Panc1 (cell line): ENCODE measurements around the gene MYH7B. TPM values are rescaled to one million over a fixed set of nuclear protein-coding genes. Genes with fewer than 3 reads are reported as not detected.

Source experiments
- ATAC-seq: fragments of 200-7000 bp; cut with Tn5 transposase; 2 replicates; pipeline ENCODE4 v1.9.1; 2020; ENCODE audit warnings: mild to moderate bottlenecking, moderate library complexity
- BruUV-seq: library from RNA; stranded (reverse); fragments of 400-500 nt; replicated peaks from 2 replicates; lab custom pipeline; 2021; lab: Mats Ljungman, UMichigan
- CTCF ChIA-PET: fragments of 300-600 bp; sonication (Branson Sonifier 250); formaldehyde crosslinking; loops from one replicate; lab custom pipeline; 2022; ENCODE audit warnings: antibody characterized with exemption; lab: Charles Lee
- POLR2A ChIA-PET: fragments of 300-600 bp; sonication (Branson Sonifier 250); formaldehyde crosslinking; loops from one replicate; lab custom pipeline; 2022; ENCODE audit warnings: antibody characterized with exemption; lab: Charles Lee
- DNase-seq: peaks from one replicate; pipeline ENCODE4 v3.0.0-alpha.2; 2010; ENCODE audit warnings: low read depth, low spot score
- H3K27ac ChIP-seq: 2 replicates; pipeline ENCODE4 v1.5.1; 2011; ENCODE audit warnings: mild to moderate bottlenecking, low read length, inconsistent platforms
- H3K27me3 ChIP-seq: fragments of 200-500 bp; sonication (Bioruptor generic); 2 replicates; pipeline ENCODE4 v1.6.0; 2014; ENCODE audit warnings: low read length, inconsistent platforms; ENCODE audit not compliant: control insufficient read depth, insufficient read depth
- H3K36me3 ChIP-seq: fragments of 200-500 bp; sonication (Bioruptor generic); 2 replicates; pipeline ENCODE4 v1.5.1; 2014; ENCODE audit warnings: inconsistent platforms, mild to moderate bottlenecking, low read length, moderate library complexity; ENCODE audit not compliant: control insufficient read depth, insufficient read depth
- H3K4me1 ChIP-seq: 2 replicates; pipeline ENCODE4 v1.5.1; 2011; ENCODE audit warnings: inconsistent platforms, mild to moderate bottlenecking, low read length, moderate library complexity; ENCODE audit not compliant: control insufficient read depth, insufficient read depth
- H3K4me3 ChIP-seq, 2 experiments: 2 replicates each; pipeline ENCODE4 v1.5.1; 2011 to 2012; ENCODE audit warnings: low read depth in 2 of 2, low read length in 2 of 2, mild to moderate bottlenecking in 2 of 2, inconsistent platforms in 1 of 2, moderate library complexity in 1 of 2
- H3K9me3 ChIP-seq: fragments of 200-500 bp; sonication (Bioruptor generic); 2 replicates; pipeline ENCODE4 v1.5.1; 2014; ENCODE audit warnings: low read depth, mild to moderate bottlenecking, inconsistent platforms, low read length, moderate library complexity; ENCODE audit not compliant: control insufficient read depth, insufficient read depth
- POLR2AphosphoS5 ChIP-seq: IDR thresholded peaks from 2 replicates; pipeline ENCODE4 v1.6.1; 2012; ENCODE audit warnings: mild to moderate bottlenecking, low read depth, low read length, moderate library complexity
- SIN3A ChIP-seq: IDR thresholded peaks from 2 replicates; pipeline ENCODE4 v1.6.1; 2012; ENCODE audit warnings: low read depth, mild to moderate bottlenecking, low read length, moderate library complexity, borderline replicate concordance; ENCODE audit not compliant: insufficient read depth
- TCF7L2 ChIP-seq: IDR thresholded peaks from 2 replicates; pipeline ENCODE4 v1.6.1; 2011; ENCODE audit warnings: mild to moderate bottlenecking, low read depth, low read length, inconsistent platforms
- in situ Hi-C: cut with HindIII; loops from 2 replicates; pipeline ENCODE4 v1.10.0; 2016; ENCODE audit warnings: low sequenced_read_pairs, low pct_unique_long_range_greater_than_20kb
- intact Hi-C: fragments of 100-400 bp; cut with micrococcal nuclease; formaldehyde crosslinking; loops from one replicate; pipeline ENCODE4 v1.10.0; 2022; ENCODE audit not compliant: unreplicated experiment
- total RNA-seq: library from RNA; stranded (reverse); gene quantifications from one replicate; pipeline ENCODE4 v1.2.1, GENCODE V29; 2021; ENCODE audit not compliant: unreplicated experiment
- TF ChIP-seq, protein P1 (sequence below): fragments of 450-650 bp; IDR thresholded peaks from 2 replicates; pipeline ENCODE4 v1.5.1; 2017; ENCODE audit warnings: mild to moderate bottlenecking
- TF ChIP-seq, protein P2 (sequence below), 2 experiments: IDR thresholded peaks; 2 replicates each; pipeline ENCODE4 v1.6.1; 2011 to 2012; ENCODE audit warnings: low read depth in 2 of 2, control low read depth in 1 of 2, low read length in 1 of 2, mild to moderate bottlenecking in 1 of 2, moderate library complexity in 1 of 2; ENCODE audit not compliant: insufficient read depth in 1 of 2

MYH7B gene
- total RNA-seq, 1 experiment from 2014 or later: 0.59 TPM

DNA sequence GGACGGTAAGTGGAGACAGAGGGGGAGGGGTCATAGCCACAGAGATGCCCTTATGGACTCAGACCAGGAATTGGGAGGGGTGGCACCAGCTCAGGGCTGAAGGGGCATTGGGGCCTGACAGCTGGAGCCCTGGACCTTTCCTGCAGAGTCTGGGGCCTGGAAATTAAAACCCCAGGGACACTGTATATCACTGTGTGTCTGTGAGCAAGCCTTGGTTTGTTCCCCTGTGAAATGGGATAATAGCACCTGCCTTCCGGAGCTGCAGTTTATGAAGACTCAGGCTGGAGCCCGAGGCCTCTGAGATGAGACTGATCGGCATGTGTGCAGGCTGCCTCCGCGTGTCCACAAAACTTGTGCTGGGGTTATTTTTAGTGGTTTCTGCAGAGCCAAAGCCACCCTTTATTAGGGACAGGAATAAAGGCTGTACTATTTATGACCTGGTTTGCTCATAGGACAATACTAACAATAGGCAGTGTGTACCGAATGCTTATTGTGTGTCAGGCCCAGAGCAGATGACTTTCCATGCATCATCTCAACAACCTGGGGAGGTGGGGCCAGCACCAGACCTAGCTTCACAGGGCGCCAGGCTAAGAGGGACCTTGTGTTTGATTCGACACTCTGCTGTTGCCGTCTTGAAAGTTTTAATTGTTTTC is 22.6 kb downstream of the MYH7B start:
- H3K36me3 ChIP-seq: no peaks in the 10 kb centered on the region
- TF ChIP-seq, protein P1, sequence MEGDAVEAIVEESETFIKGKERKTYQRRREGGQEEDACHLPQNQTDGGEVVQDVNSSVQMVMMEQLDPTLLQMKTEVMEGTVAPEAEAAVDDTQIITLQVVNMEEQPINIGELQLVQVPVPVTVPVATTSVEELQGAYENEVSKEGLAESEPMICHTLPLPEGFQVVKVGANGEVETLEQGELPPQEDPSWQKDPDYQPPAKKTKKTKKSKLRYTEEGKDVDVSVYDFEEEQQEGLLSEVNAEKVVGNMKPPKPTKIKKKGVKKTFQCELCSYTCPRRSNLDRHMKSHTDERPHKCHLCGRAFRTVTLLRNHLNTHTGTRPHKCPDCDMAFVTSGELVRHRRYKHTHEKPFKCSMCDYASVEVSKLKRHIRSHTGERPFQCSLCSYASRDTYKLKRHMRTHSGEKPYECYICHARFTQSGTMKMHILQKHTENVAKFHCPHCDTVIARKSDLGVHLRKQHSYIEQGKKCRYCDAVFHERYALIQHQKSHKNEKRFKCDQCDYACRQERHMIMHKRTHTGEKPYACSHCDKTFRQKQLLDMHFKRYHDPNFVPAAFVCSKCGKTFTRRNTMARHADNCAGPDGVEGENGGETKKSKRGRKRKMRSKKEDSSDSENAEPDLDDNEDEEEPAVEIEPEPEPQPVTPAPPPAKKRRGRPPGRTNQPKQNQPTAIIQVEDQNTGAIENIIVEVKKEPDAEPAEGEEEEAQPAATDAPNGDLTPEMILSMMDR: no peak
- TF ChIP-seq SIN3A (no peak), POLR2AphosphoS5 (no peak), TCF7L2 (no peak)
- TF ChIP-seq, protein P2, sequence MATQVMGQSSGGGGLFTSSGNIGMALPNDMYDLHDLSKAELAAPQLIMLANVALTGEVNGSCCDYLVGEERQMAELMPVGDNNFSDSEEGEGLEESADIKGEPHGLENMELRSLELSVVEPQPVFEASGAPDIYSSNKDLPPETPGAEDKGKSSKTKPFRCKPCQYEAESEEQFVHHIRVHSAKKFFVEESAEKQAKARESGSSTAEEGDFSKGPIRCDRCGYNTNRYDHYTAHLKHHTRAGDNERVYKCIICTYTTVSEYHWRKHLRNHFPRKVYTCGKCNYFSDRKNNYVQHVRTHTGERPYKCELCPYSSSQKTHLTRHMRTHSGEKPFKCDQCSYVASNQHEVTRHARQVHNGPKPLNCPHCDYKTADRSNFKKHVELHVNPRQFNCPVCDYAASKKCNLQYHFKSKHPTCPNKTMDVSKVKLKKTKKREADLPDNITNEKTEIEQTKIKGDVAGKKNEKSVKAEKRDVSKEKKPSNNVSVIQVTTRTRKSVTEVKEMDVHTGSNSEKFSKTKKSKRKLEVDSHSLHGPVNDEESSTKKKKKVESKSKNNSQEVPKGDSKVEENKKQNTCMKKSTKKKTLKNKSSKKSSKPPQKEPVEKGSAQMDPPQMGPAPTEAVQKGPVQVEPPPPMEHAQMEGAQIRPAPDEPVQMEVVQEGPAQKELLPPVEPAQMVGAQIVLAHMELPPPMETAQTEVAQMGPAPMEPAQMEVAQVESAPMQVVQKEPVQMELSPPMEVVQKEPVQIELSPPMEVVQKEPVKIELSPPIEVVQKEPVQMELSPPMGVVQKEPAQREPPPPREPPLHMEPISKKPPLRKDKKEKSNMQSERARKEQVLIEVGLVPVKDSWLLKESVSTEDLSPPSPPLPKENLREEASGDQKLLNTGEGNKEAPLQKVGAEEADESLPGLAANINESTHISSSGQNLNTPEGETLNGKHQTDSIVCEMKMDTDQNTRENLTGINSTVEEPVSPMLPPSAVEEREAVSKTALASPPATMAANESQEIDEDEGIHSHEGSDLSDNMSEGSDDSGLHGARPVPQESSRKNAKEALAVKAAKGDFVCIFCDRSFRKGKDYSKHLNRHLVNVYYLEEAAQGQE (IDR thresholded peaks at IDR 0.05; ENCODE audit: insufficient read depth in 1 of 2, low read depth in 2 of 2, low read length in 1 of 2): no peak
- no peaks in the 10 kb centered on the region for H3K27me3 ChIP-seq
- ATAC-seq: no peak
- intact Hi-C loops (no loop called here), in situ Hi-C loops (no loop called here)
- POLR2A ChIA-PET: no interaction called here
- CTCF ChIA-PET: no interaction called here
- BruUV-seq: no TSS peak
- H3K4me1 ChIP-seq: no peaks in the 10 kb centered on the region
- H3K27ac ChIP-seq: no peak overlapping the region
- no peak for DNase-seq
- no peak overlapping the region for H3K4me3 ChIP-seq
- no peaks in the 10 kb centered on the region for H3K9me3 ChIP-seq

DNA sequence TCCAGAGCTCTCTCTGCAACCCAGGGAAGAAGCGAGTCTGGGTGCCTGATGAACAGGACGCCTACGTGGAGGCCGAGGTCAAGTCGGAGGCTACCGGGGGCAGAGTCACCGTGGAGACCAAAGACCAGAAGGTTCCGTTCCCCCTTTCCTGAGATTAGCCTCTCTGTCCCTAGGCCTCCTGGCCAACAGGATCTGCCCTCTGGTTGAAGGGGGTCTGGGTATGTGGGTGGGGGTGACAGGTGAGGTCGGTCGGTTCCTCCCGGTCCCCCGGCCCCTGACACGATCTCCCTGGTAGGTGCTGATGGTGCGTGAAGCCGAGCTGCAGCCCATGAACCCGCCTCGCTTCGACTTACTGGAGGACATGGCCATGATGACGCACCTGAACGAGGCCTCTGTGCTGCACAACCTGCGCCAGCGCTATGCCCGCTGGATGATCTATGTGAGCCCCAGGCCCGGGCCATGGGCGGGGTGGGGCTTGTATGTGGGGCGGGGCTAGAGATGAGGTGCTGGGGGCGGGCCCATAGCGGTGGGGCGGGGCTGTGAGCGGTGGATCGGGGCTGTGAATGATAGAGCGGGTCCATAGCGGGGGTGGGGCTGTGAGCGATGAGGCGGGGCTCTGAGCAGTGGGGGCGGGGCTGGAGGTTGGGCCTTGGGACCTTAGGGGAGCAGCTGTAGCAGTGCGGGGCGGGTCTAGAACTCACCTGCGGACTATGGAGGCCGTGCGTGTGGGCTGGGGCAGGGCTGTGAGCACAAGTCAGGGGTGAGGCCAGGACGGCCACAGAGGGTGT is 23.9 kb downstream of the MYH7B start:
- Histone ChIP-seq H3K4me1 (no peaks in the 10 kb centered on the region), H3K27ac (no peak overlapping the region), H3K9me3 (no peaks in the 10 kb centered on the region), H3K36me3 (no peaks in the 10 kb centered on the region), H3K4me3 (no peak overlapping the region), H3K27me3 (no peaks in the 10 kb centered on the region)
- ChIA-PET CTCF (no interaction called here), POLR2A (no interaction called here)
- in situ Hi-C loops: no loop called here
- no TSS peak for BruUV-seq
- ATAC-seq: 0 out of 2 replicates have a peak, but pooled peaks have one; percentile 42
- TF ChIP-seq POLR2AphosphoS5 (no peak), SIN3A (no peak), TCF7L2 (no peak)
- TF ChIP-seq, protein P2 (IDR thresholded peaks at IDR 0.05; ENCODE audit: insufficient read depth in 1 of 2, low read depth in 2 of 2, low read length in 1 of 2): no peak
- TF ChIP-seq, protein P1: no peak
- DNase-seq: no peak
- intact Hi-C loops: no loop called here
